DMS153 (cell line): ENCODE data around the gene SP6.

ENCODE experiments used
- DNase-seq: peaks from one replicate; lab custom pipeline; 2025; lab: John Stamatoyannopoulos, UW

The SP6 gene

GRCh38 chr17:47831934-47832327 is 19.0 kb downstream of the SP6 start:
- no peak for DNase-seq

GRCh38 chr17:47831003-47831933 is 19.7 kb downstream of the SP6 start, which contains the start of the genes LRRC46 and MRPL10:
LRRC46 (plus strand) TSS chr17:47831670; CDS start chr17:47831990, 320 bp downstream.
MRPL10 (minus strand) TSS chr17:47831541; CDS start chr17:47831511, 30 bp downstream.
- peak; percentile 89 for DNase-seq

GRCh38 chr17:47830396-47831002 is 20.5 kb downstream of the SP6 start:
- DNase-seq = no peak

- no peak for DNase-seq
These were observed 21.1 kb downstream of the SP6 start for GRCh38 chr17:47829870-47830269.

- no peak for DNase-seq
These were observed 27.4 kb downstream of the SP6 start for GRCh38 chr17:47823519-47823918.

- DNase-seq = no peak
These were observed 28.2 kb downstream of the SP6 start for GRCh38 chr17:47822785-47823184.

- peak; percentile 78 for DNase-seq
These were observed 29.3 kb downstream of the SP6 start, which contains the start of gene OSBPL7 for GRCh38 chr17:47821424-47822391. OSBPL7 (minus strand) TSS chr17:47821794; CDS start chr17:47820278, 1,516 bp downstream.

GRCh38 chr17:47821031-47821423 is 29.9 kb downstream of the SP6 start:
- DNase-seq = no peak

- DNase-seq = no peak
These were observed 30.8 kb downstream of the SP6 start for GRCh38 chr17:47820033-47820789.

- no peak for DNase-seq
These were observed 31.5 kb downstream of the SP6 start for GRCh38 chr17:47819475-47819874.

- DNase-seq = no peak
These were observed 32.8 kb downstream of the SP6 start for GRCh38 chr17:47818002-47818695.

GRCh38 chr17:47816947-47817346 is 34.0 kb downstream of the SP6 start:
- DNase-seq = no peak

- DNase-seq = no peak
These were observed 34.7 kb downstream of the SP6 start for GRCh38 chr17:47816111-47816735.

- no peak for DNase-seq
These were observed 35.7 kb downstream of the SP6 start for GRCh38 chr17:47815106-47815918.

GRCh38 chr17:47813512-47814031 is 37.4 kb downstream of the SP6 start:
- no peak for DNase-seq

- no peak for DNase-seq
These were observed 37.9 kb downstream of the SP6 start for GRCh38 chr17:47813077-47813476.

GRCh38 chr17:47812146-47812920 is 38.6 kb downstream of the SP6 start:
- DNase-seq = no peak

- no peak for DNase-seq
These were observed 39.3 kb downstream of the SP6 start for GRCh38 chr17:47811709-47812108.
